OCI-LY1 (cell line): ENCODE data around the gene GAGE12F.
"Not testable (repeated sequence)": the region's sequence is repeated elsewhere in the genome, so short reads cannot be mapped to it uniquely, and the experiment has no call there.

Experiments
- H2AFZ ChIP-seq: fragments of 200-600 bp; sonication (generic), shearing (Covaris generic); 2 replicates; pipeline ENCODE4 v1.6.0; 2014; ENCODE audit warnings: antibody characterized with exemption, mild to moderate bottlenecking, low read length
- H3F3A ChIP-seq: fragments of 200-600 bp; sonication (generic), shearing (Covaris generic); 2 replicates; pipeline ENCODE4 v1.6.0; 2014; ENCODE audit warnings: mild to moderate bottlenecking, antibody characterized with exemption, low read length, moderate library complexity; ENCODE audit not compliant: insufficient read depth
- H3K27ac ChIP-seq: fragments of 200-600 bp; sonication (generic); 2 replicates; pipeline ENCODE4 v1.5.1; 2014; ENCODE audit warnings: low read length, mixed run types, mild to moderate bottlenecking, low read depth; ENCODE audit not compliant: poor library complexity, severe bottlenecking
- H3K27me3 ChIP-seq: fragments of 200-600 bp; sonication (generic); 2 replicates; pipeline ENCODE4 v1.6.0; 2014; ENCODE audit warnings: antibody characterized with exemption, mild to moderate bottlenecking, low read length, moderate library complexity; ENCODE audit not compliant: insufficient read depth
- H3K36me3 ChIP-seq: fragments of 200-600 bp; sonication (generic); 2 replicates; pipeline ENCODE4 v1.6.1; 2014; ENCODE audit warnings: mild to moderate bottlenecking, antibody characterized with exemption, low read length, moderate library complexity, mixed read lengths; ENCODE audit not compliant: insufficient read depth
- H3K4me1 ChIP-seq: fragments of 200-600 bp; sonication (generic); 2 replicates; pipeline ENCODE4 v1.5.1; 2014; ENCODE audit warnings: mild to moderate bottlenecking, low read length, moderate library complexity; ENCODE audit not compliant: insufficient read depth, severe bottlenecking
- H3K4me2 ChIP-seq: fragments of 200-600 bp; sonication (generic), shearing (Covaris generic); 2 replicates; pipeline ENCODE4 v1.6.1; 2014; ENCODE audit warnings: low read length
- H3K4me3 ChIP-seq: fragments of 200-600 bp; sonication (generic); 2 replicates; pipeline ENCODE4 v1.5.1; 2014; ENCODE audit warnings: low read length, low read depth, mild to moderate bottlenecking, mixed read lengths; ENCODE audit not compliant: poor library complexity, severe bottlenecking
- H3K79me2 ChIP-seq: fragments of 200-600 bp; shearing (Covaris generic); 2 replicates; pipeline ENCODE4 v1.6.1; 2016; ENCODE audit warnings: mixed run types, low read length, mixed read lengths; ENCODE audit not compliant: insufficient read depth
- H3K9ac ChIP-seq: fragments of 200-600 bp; sonication (generic), shearing (Covaris generic); 2 replicates; pipeline ENCODE4 v1.6.1; 2014; ENCODE audit warnings: mild to moderate bottlenecking, low read length, mixed read lengths
- H3K9me2 ChIP-seq: fragments of 200-600 bp; sonication (generic), shearing (Covaris generic); 2 replicates; pipeline ENCODE4 v1.6.1; 2014; ENCODE audit warnings: low read depth, mild to moderate bottlenecking, low read length, mixed read lengths
- H3K9me3 ChIP-seq: fragments of 200-600 bp; shearing (Covaris generic); 2 replicates; pipeline ENCODE4 v1.6.1; 2014; ENCODE audit warnings: low read length, mixed read lengths
- H4K20me1 ChIP-seq: fragments of 200-600 bp; sonication (generic), shearing (Covaris generic); 2 replicates; pipeline ENCODE4 v1.6.0; 2016; ENCODE audit warnings: mild to moderate bottlenecking, low read length; ENCODE audit not compliant: insufficient read depth

GAGE12F gene

GRCh38 chrX:49560542-49560941 is at the start of gene GAGE12F:
Gene GAGE12F (plus strand): TSS chrX:49560842. CDS start chrX:49561997, 1,155 bp downstream.
- not testable (repeated sequence) for H3K4me1 ChIP-seq, H3F3A ChIP-seq, H3K27ac ChIP-seq, H3K9me2 ChIP-seq, H3K4me2 ChIP-seq, H2AFZ ChIP-seq, H3K9me3 ChIP-seq, H3K9ac ChIP-seq, H3K27me3 ChIP-seq, H3K4me3 ChIP-seq, H3K36me3 ChIP-seq, H4K20me1 ChIP-seq, H3K79me2 ChIP-seq

- not testable (repeated sequence) for H3K9ac ChIP-seq, H2AFZ ChIP-seq, H3K27me3 ChIP-seq, H3K36me3 ChIP-seq, H3K4me3 ChIP-seq, H3K27ac ChIP-seq, H3K4me1 ChIP-seq, H3F3A ChIP-seq, H3K79me2 ChIP-seq, H3K9me3 ChIP-seq, H4K20me1 ChIP-seq, H3K9me2 ChIP-seq, H3K4me2 ChIP-seq
Observed at GRCh38 chrX:49531877-49532276, 28.8 kb upstream of the GAGE12F start, which contains the start of gene GAGE12C. Gene GAGE12C (plus strand): TSS chrX:49532177. CDS start chrX:49533332, 1,155 bp downstream.

- not testable (repeated sequence) for H3K36me3 ChIP-seq, H3K79me2 ChIP-seq, H4K20me1 ChIP-seq, H3K9me2 ChIP-seq, H3K9ac ChIP-seq, H3K9me3 ChIP-seq, H3K4me3 ChIP-seq, H3F3A ChIP-seq, H3K4me2 ChIP-seq, H2AFZ ChIP-seq, H3K4me1 ChIP-seq, H3K27ac ChIP-seq, H3K27me3 ChIP-seq
Observed at GRCh38 chrX:49541433-49541832, 19.2 kb upstream of the GAGE12F start, which contains the start of gene GAGE12D. Gene GAGE12D (plus strand): TSS chrX:49541733. CDS start chrX:49542888, 1,155 bp downstream.

- H3K9me2 ChIP-seq, H3K4me3 ChIP-seq, H3K27ac ChIP-seq, H3K9me3 ChIP-seq, H3K27me3 ChIP-seq, H3K36me3 ChIP-seq, H2AFZ ChIP-seq, H3K79me2 ChIP-seq, H3F3A ChIP-seq, H3K4me2 ChIP-seq, H4K20me1 ChIP-seq, H3K4me1 ChIP-seq, H3K9ac ChIP-seq: not testable (repeated sequence)
Observed at GRCh38 chrX:49550989-49551388, 9.7 kb upstream of the GAGE12F start, which contains the start of gene GAGE12E. Gene GAGE12E (plus strand): TSS chrX:49551289. CDS start chrX:49552444, 1,155 bp downstream.

- H2AFZ ChIP-seq, H3K9ac ChIP-seq, H3K27ac ChIP-seq, H3K36me3 ChIP-seq, H3K79me2 ChIP-seq, H3K4me3 ChIP-seq, H3K4me1 ChIP-seq, H3K9me3 ChIP-seq, H3K27me3 ChIP-seq, H3K9me2 ChIP-seq, H4K20me1 ChIP-seq, H3K4me2 ChIP-seq, H3F3A ChIP-seq: not testable (repeated sequence)
Observed at GRCh38 chrX:49568728-49569127, 8.1 kb downstream of the GAGE12F start.

GRCh38 chrX:49569152-49569551 is 8.5 kb downstream of the GAGE12F start:
- not testable (repeated sequence) for H3K4me2 ChIP-seq, H3F3A ChIP-seq, H3K9me2 ChIP-seq, H3K4me1 ChIP-seq, H4K20me1 ChIP-seq, H3K9me3 ChIP-seq, H3K79me2 ChIP-seq, H3K27ac ChIP-seq, H3K36me3 ChIP-seq, H2AFZ ChIP-seq, H3K9ac ChIP-seq, H3K4me3 ChIP-seq, H3K27me3 ChIP-seq

GRCh38 chrX:49570100-49570499 is 9.5 kb downstream of the GAGE12F start, which contains the start of gene GAGE12G:
Gene GAGE12G (plus strand): TSS chrX:49570400. CDS start chrX:49571555, 1,155 bp downstream.
- not testable (repeated sequence) for H3K9me3 ChIP-seq, H3K9me2 ChIP-seq, H3K4me3 ChIP-seq, H3K27ac ChIP-seq, H3K79me2 ChIP-seq, H3F3A ChIP-seq, H4K20me1 ChIP-seq, H3K9ac ChIP-seq, H3K4me2 ChIP-seq, H3K36me3 ChIP-seq, H2AFZ ChIP-seq, H3K4me1 ChIP-seq, H3K27me3 ChIP-seq

- not testable (repeated sequence) for H3K4me2 ChIP-seq, H4K20me1 ChIP-seq, H3K27me3 ChIP-seq, H2AFZ ChIP-seq, H3F3A ChIP-seq, H3K4me1 ChIP-seq, H3K4me3 ChIP-seq, H3K9ac ChIP-seq, H3K9me3 ChIP-seq, H3K36me3 ChIP-seq, H3K9me2 ChIP-seq, H3K79me2 ChIP-seq, H3K27ac ChIP-seq
Observed at GRCh38 chrX:49579649-49580048, 19.0 kb downstream of the GAGE12F start, which contains the start of gene GAGE12H. Gene GAGE12H (plus strand): TSS chrX:49579949. CDS start chrX:49581104, 1,155 bp downstream.
